ENCODE data around the gene TTL.

The TTL gene

GRCh38 chr2:112583497-112584133 is 101.7 kb downstream of the TTL start:
- no peak for DNase-seq (ENCODE audit: low spot score)

DNA sequence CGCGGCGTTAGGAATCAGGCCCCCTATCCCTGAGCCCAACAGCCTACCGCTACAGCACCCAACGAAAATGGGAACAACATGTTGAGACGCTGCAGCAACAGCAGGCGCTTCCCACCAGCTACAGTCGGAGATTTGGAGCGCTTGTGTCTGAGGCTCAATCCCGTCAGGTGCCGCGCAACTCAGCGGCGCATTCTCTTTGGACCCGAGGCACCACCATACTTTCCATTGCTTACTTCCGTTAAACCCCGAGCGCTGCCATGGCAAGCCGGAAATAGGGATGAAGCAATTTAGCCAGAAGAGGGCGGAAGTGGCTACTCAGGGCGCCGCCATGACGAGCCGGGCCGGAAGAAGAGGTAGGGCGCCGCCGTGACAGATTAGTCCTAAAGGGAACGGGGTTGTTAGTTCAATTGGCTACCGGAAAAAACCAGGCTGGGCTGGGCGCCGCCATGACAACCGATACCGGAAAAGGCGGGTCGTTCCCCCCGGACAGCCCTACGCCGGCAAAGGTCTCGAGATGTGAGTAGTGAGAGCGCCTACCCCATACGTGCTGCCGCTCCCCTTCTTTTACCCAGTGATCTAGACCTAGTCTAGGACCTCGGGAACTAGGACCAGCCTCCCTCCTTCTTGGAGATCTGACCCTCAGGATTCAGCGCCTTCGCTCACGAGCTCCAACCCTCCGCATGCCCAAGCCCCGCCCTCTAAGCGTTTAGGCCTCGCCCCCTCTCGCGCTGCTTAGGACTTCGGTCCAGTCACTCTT is 102.4 kb downstream of the TTL start, which contains the start of gene CHCHD5:
CHCHD5 (plus strand) TSS at position 476 of the 757 bp plus-strand sequence; CDS start at position 515, 39 bp downstream.
- peak; percentile 85 for DNase-seq (ENCODE audit: low spot score)

DNA sequence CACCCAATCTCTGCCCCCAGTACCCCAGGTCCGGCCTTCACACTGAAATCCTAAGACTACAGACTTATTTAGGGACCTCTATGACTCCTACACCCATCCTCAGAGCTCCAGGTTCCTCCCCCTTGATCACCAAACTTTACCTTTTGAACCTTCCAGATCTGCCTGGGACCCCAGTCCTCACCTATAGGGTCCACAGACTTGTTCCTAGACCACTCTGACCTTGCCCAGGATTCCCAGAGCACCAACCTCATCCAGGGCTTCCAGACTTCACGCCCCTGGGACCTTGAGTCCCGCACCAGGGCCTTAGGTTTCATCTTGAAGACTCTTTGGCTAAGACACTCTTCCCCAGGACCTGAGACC is 102.9 kb downstream of the TTL start:
- no peak for DNase-seq (ENCODE audit: low spot score)

DNA sequence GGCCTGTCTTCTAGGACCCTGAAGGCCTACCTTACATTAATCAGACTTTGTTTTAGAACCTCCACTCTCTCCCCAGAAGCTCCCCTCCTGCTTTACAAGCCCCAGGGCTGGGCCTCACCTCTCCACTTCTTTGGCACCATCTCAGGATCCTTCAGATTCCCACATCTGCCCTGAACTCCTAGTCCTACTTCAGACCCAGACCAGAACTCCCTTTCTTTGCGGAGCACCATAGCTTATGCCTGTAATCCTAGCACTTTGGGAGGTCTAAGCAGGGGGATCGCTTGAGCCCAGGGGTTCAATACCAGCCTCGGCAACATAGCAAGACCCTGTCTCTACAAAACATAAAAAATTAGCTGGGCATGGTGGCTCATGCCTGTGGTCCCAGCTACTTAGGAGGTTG is 103.4 kb downstream of the TTL start:
- DNase-seq (ENCODE audit: low spot score): no peak

- DNase-seq (ENCODE audit: low spot score): no peak
These were observed 104.0 kb downstream of the TTL start for GRCh38 chr2:112585873-112586464.

GRCh38 chr2:112588611-112589045 is 106.7 kb downstream of the TTL start:
- no peak for DNase-seq (ENCODE audit: low spot score)

Data from AG08396 (cell line).